HG03135 (cell line): ENCODE measurements around the gene DIDO1.

Experiments
- ATAC-seq: cut with Tn5 transposase; IDR thresholded peaks from one replicate; pipeline ENCODE4 v1.9.1; 2021; ENCODE audit warnings: mild to moderate bottlenecking, moderate library complexity; ENCODE audit not compliant: unreplicated experiment

The DIDO1 gene

DNA sequence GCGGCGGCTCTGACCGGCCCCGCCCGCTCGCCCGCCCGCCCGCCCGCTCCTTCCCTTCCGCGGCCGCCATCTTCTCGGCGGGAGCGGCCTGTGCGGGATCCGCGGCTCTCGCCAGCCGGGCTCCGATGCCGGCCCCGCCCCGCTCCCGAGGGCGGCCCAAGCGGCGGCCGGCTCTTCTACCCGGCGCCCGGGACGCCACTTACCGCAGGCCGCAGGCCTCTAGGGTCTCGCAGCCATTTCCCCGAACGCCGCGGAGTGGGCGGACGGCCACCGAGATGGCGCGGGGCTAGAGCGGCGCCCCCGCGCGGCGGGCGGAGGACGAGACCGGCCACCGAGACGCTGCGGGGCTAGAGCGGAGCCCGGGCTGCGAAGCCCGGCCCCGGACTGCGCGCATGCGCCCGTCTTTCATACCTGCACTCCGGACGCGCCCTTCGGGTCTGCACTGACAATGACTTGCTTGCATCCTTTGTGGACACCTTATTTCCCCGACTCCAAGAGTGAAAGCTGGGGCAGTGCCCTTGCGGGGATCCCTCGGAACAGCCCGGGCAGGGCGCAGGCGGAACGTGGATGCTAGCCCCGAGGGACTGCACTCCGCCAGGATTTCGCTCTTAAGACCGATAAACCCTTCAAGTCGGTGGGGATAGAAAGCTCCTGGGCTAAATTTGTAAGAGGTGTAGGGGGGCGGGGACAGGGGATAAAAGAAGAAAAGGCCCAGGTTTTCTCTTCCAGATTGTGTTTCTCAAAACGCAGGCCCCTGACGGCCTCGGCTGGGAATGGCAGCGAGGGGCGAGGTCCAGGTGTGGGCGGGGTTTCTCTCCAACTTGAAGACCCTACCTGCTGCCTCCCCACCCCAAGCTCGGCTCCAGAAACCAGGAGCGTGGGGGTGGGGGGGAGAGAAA lies at the start of gene DIDO1:
Gene DIDO1, minus strand, starts transcription at position 277 of the 899 bp plus-strand sequence.
- peak; percentile 70 for ATAC-seq

DNA sequence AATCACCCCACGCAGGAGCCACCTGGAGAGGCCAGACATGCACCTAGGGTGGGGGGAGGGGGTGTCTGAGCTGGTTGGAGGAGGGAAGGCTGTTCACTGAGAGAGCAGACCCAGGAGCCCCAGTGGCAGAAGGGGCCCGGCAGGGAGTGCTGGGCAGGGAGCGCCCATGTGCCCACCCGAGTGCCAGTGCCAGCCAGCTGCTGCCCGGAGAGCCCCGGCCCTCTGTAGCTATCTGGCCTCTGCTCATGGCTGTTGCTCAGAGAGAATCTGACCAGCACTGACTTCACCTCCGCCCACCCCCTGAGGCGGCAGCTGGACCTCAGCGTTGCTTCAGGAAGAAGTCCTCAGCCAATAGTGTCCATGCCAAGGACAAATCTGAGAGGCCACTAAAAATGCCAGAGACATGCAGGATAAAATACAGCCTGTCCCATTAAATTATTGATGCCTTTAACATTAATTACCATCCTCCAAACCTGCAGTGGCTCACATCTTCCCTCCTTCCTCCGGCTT lies 49.0 kb upstream of the DIDO1 start:
- no peak for ATAC-seq

DNA sequence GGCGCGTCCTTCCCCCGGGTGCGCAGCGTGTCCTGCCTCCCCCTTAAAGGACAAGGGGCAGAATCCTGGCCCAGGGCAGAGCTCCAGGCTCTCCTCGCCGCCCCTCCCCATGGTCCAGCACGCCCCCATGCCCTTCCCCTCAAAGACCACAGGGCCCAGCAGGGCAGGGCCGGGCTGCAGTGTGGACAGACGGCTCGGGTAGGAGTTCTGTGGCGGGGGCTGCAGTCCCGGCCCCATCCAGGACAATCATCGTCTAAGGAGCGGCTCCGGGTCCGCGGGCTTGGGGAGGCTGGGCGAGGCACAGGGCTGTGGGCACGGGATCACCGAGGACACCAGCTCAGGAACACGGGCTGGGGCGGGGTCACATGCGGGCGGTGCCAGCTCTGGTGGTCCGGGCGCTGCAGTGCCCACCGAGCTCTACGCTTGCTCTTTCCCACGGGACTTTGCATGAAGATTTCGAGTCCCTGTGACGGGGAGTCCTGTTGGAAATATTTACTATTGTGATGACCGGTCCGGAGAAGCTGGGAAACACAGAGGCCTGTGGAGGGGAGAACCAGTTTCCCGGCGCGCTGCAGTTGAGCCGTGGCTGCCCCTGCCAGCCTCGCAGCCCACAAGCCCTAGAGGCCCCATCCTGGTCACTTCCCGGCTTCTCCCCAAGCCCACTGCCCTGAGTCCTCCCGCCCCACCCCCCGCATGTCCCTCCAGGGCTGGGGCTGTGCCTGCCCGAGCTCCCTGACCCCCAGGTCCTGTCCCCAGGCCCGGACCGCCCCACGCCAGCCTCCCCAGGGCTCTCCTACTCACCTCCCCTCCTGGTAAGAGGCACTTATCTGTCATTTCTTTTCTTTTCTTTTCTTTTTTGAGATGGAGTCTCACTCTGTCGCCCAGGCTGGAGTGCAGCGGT lies 46.8 kb upstream of the DIDO1 start:
- ATAC-seq, result no peak

DNA sequence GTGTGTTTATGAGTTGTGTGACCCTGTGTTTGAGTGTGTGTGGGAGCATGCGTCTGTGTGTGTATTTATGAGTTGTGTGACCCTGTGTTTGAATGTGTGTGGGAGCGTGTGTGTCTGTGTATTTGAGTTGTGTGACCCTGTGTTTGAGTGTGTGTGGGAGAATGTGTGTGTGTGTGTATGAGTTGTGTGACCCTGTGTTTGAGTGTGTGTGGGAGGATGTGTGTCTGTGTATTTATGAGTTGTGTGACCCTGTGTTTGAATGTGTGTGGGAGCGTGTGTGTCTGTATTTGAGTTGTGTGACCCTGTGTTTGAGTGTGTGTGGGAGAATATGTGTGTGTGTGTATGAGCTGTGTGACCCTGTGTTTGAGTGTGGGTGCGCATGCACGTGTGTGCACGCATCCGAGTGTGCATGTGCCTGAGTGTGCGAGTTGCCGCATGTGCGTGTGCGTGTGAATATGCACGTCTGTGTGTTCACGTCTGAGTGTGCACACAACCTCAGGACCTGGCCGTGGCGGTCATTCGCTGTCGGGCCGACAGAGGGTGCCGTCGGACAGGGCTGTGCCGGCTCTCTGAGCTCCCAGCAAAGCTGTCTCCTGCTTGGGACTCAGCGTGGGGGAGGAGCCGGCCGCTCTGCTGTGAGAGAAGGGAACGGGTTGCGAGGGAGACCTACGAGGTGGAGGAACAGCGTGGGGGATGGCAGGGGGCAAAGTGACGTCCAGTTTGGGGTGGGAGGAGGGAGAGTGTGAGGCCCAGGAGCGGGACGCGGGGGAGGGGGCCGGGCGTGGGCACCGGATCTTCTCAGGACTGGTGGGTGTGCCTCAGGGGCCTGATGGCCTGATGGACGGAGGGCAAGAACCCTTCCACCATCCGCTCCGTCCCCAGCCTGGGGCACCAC lies 45.9 kb upstream of the DIDO1 start:
- no peak for ATAC-seq

DNA sequence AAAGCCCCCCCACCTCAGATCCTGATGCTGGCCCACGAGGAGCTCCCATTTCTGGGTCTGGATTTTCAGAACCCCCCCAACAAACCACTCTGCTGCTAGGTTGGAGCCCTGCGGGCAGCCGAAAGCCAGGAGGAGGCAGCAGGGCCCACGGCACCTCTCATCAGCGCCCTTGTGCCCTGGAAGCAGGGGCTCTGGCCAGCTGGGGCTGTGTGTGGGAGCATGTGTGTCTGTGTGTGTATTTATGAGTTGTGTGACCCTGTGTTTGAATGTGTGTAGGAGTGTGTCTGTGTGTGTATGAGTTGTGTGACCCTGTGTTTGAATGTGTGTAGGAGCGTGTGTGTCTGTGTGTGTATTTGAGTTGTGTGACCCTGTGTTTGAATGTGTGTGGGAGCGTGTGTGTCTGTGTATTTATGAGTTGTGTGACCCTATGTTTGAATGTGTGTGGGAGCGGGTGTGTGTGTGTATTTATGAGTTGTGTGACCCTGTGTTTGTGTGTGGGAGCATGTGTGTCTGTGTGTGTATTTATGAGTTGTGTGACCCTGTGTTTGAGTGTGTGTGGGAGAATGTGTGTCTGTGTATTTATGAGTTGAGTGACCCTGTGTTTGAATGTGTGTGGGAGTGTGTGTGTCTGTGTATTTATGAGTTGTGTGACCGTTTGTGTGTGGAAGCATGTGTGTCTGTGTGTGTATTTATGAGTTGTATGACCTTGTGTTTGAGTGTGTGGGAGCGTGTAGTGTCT lies 45.1 kb upstream of the DIDO1 start:
- ATAC-seq, result no peak

DNA sequence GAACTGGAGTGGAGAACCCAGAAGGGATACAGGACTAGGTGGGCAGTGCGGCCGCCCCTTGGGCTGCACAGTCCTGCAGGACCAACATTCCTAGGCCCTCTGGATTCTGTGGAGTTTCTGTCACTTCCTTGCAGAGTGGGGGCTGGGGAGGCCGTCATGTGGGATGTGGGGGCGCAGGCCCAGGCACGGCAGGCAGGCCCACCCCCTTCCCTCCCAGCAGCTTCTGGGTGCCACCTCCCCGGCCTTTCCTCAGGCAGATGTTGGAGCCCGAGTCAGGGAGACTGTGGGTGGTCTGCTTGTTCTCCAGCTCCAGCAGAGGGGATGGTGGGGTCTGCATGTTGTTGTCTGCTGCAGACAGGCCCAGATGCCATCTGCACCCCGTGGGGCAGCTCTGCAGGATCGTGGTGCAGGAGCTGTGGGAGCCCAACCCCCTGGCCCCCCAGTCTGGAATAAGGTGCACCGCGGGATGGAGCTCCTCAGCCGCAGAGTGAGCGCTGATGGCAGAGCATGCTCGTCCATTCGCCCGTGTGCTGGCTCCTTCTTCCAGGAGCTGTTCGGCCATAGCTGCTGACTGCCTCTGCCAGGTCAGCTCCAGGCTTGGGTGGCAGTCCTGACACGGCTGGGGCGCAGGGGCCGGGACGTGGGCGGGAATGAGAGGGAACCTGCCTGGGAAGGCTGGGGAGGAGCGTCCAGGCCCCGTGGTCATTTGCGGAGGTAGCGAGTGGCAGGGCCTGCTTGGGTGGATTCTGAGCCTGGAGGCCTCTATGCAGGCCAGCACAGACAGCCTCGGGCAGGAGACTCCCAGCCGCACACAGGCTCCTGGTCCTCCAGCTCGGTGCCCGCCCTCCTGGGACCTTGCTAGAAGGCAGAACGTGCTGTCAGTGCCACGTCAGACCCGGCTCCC lies 44.3 kb upstream of the DIDO1 start:
- ATAC-seq, result no peak

DNA sequence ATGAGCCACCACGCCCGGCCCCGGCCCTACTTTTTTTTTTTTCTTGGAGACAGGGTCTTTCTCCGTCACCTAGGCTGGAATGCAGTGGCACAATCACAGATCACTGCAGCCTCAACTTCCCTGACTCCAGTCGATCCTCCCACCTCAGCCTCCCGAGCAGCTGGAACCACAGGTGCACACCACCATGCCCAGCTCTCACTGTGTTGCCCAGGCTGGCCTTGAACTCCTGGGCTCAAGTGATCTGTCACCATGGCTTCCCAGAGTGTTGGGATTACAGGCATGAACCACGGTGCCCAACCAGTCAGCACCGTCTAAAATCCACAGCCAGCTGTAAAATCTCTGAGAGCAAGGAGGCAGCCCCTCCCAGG lies 43.6 kb upstream of the DIDO1 start:
- ATAC-seq, result no peak

DNA sequence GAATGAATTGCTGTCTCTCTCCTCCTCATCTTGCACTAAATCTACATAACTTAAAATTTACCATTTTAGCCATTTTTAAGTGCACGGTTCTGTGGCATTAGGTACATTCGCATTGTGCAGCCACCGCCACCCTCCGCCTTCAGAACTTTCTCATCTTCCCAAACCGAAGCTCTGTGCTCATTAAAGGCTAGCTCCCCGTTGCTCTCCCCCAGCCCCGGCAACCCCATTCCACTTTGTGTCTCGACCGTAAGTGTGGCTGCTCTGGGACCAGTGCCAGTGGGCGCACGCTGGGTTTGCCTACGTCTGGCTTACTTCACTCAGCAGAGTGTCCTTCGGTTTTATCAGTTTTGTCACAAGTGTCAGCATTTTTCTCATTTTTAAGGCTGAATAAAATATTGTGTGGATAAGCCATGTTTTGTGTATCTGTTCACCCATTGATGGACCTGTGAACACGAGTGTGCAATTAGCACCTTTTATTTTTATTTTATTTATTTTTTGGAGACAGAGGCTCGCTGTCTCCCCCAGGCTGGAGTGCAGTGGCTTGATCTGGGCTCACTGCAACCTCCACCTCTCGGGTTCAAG lies 43.0 kb upstream of the DIDO1 start:
- no peak for ATAC-seq

DNA sequence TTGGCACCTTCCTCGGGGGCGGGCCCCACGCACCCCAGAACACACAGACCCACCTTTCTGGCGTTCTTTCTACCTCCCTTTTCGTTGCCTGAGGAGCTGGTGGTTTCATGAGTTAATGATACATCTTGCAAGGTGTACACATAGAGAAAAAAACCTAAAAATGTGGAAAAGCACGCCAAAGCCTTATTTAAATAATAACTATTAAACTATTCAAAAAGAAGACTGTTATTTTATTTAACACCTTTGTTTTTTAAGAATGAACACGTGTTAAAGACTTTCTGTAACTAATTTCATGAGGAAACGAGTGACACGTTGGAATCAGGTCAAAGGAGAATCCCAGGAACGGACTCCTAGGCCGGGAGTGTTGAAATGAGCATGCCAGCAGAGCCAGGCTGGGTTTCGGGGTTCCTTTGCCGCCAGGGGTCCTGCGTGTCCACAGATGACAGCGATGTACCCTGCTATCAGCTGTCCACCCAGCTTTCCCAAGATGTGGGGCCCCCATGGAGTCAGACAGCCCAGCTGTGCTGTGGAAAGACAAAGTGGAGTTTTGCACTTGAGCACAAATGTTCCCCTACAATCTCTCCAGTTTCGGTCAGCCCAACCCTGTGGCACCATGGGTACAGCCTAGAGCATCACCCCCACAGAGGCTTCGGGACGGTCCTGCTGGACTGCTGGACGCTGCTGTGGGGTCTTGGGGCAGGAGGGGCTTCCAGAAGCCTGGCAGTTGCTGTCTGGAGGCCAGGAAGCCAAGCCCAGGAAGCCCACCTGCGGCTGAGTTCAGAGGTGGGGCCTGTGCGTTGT lies 42.3 kb upstream of the DIDO1 start:
- no peak for ATAC-seq

DNA sequence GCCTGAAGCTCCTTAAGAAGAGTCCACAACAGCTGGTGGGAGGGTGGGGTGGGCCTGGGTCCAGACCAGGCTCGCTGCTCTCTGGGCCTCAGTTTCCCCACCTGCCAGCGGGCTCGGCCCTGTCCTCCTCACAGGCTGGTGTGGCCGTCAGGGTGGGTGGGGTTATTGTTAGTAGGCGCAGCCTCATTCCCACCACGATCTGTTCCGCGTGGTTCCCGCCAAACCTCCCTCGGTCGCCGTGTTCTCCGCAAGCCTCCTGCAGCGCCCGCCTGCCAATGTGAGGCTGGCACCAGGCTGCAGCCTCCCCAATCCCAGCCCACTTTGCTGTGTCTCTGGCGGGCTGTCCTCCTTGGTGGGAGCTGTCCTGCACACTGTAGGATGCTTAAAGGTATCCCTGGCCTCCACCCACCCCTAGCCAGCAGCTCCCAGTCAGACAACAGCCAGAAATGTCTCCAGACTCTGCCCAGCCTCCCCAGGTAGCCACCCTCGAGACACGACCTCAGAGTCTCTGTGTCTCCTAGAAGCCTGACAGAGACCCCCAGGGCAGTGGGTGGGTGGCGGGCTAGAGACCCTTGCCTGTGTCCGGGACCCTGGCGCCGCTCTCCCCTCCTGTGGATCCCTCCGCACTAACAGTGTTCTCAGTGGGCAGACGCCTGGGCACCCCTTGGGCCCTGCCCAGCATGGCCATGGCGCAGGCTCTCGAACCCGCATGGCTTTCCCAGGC lies 41.5 kb upstream of the DIDO1 start:
- no peak for ATAC-seq

DNA sequence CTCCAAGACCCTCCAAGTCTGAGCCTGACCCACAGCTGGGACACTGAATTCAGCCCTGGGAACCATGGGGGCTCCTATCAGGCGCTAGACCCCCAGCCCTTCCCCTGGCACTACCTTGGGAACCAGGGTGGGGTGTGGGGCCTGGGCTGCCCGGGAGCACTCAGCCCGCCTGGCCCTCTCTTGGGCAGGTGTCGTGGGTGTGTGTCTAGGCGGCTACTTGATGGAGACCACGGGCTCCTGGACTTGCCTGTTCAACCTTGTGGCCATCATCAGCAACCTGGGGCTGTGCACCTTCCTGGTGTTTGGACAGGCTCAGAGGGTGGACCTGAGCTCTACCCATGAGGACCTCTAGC lies 40.8 kb upstream of the DIDO1 start:
- ATAC-seq, result no peak

DNA sequence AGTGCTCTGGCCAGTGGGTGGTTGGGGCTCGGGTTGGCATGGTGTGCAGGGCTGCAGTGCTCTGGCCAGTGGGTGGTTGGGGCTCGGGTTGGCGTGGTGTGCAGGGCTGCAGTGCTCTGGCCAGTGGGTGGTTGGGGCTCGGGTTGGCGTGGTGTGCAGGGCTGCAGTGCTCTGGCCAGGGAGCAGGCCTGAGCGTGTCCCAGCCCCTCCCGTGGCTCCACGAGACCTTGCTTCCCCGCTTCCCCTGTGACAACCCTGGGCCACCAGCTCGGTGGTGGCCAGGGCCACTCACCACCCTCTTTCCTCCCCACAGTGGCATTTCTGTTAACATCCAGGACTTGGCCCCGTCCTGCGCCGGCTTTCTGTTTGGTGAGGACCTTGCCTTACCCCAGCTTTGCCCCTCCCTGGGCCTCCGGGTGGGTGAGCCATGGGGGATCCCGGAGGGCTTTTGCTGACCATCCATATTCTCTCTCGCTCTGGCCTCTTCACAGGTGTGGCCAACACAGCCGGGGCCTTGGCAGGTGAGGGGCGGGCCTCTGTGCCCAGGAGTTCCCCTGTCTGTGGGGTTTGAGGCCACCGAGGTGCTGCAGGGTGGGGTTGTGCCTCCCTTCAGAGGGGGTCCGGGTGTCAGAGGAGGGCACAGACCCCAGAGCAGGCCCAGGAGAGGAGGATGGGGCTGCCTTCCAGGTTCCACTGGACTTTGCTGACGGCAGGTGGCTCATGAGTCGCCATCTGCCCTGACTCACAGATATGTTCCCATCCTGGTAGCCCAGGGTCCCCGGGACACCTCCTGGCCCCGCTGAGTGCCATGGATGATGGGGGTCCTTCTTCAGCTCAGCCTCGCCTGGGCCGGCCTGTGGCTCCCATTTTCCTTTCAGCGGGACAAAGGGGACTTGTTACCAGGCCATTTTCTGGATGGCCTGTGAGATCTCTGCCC lies 40.2 kb upstream of the DIDO1 start:
- no peak for ATAC-seq

DNA sequence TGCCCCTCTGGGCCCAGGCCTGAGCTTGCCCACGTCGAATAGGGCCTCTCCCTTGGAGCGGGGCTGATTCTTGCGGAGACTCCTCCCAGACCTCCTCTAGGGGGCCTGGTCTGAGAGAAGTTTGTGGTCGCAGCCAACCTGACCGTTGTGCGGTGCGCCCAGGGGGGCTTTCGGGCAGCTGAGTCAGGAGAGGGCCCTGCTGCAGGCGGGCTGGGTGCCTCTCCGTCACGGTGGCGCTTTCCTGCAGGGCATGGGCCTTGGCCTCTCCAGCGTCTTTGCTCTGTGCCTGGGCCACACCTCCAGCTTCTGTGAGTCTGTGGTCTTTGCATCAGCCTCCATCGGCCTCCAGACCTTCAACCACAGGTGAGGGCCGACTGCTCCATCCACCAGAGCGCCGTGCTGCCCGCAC lies 39.1 kb upstream of the DIDO1 start:
- ATAC-seq, result no peak

DNA sequence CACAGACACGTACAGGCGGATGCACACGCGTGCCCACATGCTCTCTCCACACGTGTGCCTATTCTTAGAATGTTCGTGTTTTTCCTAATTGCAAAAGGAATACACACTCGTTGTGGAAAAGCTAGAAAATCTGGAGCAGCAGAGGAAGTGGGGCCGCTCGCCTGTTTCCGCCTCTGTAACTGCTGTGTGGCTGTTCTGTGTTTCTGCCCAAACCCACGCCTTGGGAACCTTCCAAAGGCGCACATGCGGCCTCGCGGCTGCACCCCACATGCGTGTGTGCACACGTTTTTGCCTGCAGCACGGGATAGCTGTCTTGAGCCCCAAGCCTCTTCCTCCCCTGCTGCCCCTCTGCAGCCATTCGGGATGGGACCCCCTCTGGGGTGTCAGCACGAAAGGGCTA lies 38.4 kb upstream of the DIDO1 start:
- ATAC-seq, result no peak

DNA sequence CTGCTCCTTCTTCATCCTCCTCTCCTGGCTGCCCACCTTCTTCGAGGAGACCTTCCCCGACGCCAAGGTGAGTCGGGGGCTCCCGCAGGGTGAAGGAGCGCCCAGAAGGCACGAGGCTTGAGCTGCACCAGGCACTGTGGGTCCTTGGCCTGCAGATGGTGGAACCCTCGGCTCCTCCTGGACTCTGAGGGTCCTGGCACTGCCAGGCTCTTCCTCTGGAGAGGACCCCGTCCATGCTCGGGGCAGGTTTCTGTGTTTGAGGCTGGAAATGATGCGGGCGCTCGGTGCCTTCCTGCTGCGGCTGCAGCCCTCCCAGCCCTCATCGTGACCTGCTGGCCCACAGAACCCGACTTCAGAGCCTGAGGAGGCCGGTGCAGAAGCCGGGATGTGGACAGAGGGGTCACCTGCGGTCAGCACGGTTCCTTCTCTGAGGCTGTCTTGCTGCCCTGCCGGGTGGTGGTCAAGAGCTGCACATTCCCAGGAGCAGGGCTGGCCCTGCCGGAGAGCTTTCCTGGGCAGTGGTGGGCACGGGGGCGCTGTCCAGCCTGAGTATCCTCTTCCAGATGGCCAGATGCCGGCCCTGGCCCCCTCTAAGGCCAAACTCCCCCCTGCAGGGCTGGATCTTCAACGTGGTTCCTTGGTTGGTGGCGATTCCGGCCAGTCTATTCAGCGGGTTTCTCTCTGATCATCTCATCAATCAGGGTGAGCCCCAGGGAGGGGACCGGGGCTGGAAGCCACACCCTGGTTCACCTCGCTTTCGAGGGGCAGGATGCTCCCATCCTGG lies 37.5 kb upstream of the DIDO1 start:
- ATAC-seq, result no peak
